Mesenchymal stem cell (in vitro differentiated cells and primary cell): Measurements from ENCODE around the gene KCNK7.

Experiments
- DNase-seq: peaks from one replicate; pipeline ENCODE4 v3.0.0-alpha.2; 2013
- H2AFZ ChIP-seq: one replicate; pipeline ENCODE4 v1.6.1; 2013; ENCODE audit warnings: low read depth, mild to moderate bottlenecking, control low read depth, inconsistent platforms, low read length, moderate library complexity
- H2AK5ac ChIP-seq: 2 replicates; pipeline ENCODE4 v1.6.1; 2013; ENCODE audit warnings: low read length, moderate library complexity, mild to moderate bottlenecking, inconsistent platforms; ENCODE audit not compliant: severe bottlenecking
- H2BK120ac ChIP-seq: one replicate; pipeline ENCODE4 v1.6.1; 2013; ENCODE audit warnings: low read depth, mild to moderate bottlenecking, inconsistent platforms, low read length, moderate library complexity
- H2BK12ac ChIP-seq, 2 experiments: one replicate each; pipeline ENCODE4 v1.6.1; 2013; ENCODE audit warnings: inconsistent platforms in 2 of 2, low read length in 2 of 2, mild to moderate bottlenecking in 2 of 2, moderate library complexity in 2 of 2, control low read depth in 1 of 2
- H2BK15ac ChIP-seq: one replicate; pipeline ENCODE4 v1.6.1; 2013; ENCODE audit warnings: mild to moderate bottlenecking, low read depth, inconsistent platforms; ENCODE audit not compliant: poor library complexity, severe bottlenecking
- H2BK5ac ChIP-seq: 2 replicates; pipeline ENCODE4 v1.6.1; 2013; ENCODE audit warnings: low read depth, mild to moderate bottlenecking, low read length, control low read depth, inconsistent platforms; ENCODE audit not compliant: poor library complexity, severe bottlenecking
- H3K14ac ChIP-seq, 2 experiments: one replicate each; pipeline ENCODE4 v1.6.1; 2013; ENCODE audit warnings: inconsistent platforms in 2 of 2, low read length in 2 of 2, control low read depth in 1 of 2, mild to moderate bottlenecking in 1 of 2, moderate library complexity in 1 of 2
- H3K18ac ChIP-seq, 2 experiments: one replicate each; pipeline ENCODE4 v1.6.1; 2013; ENCODE audit warnings: inconsistent platforms in 2 of 2, low read length in 2 of 2, control low read depth in 1 of 2, low read depth in 1 of 2, mild to moderate bottlenecking in 1 of 2
- H3K23ac ChIP-seq, 2 experiments: one replicate each; pipeline ENCODE4 v1.6.1; 2013; ENCODE audit warnings: inconsistent platforms in 2 of 2, low read length in 2 of 2, mild to moderate bottlenecking in 2 of 2, moderate library complexity in 2 of 2, control low read depth in 1 of 2
- H3K27ac ChIP-seq: 2 replicates; pipeline ENCODE4 v1.5.1; 2013; ENCODE audit warnings: mild to moderate bottlenecking, moderate library complexity, low read length, control low read depth, inconsistent platforms; ENCODE audit not compliant: poor library complexity, severe bottlenecking
- H3K27me3 ChIP-seq, 2 experiments: 2 replicates each; pipeline versions ENCODE4 v1.6.1 to v1.7.0; 2013; ENCODE audit warnings: low read length in 2 of 2, mild to moderate bottlenecking in 2 of 2, moderate library complexity in 2 of 2, control low read depth in 1 of 2, inconsistent platforms in 1 of 2; ENCODE audit not compliant: control insufficient read depth in 1 of 2, insufficient read depth in 1 of 2
- H3K36me3 ChIP-seq, 2 experiments: 2 replicates each; pipeline versions ENCODE4 v1.6.1 to v1.7.0; 2013; ENCODE audit warnings: low read length in 2 of 2, control low read depth in 1 of 2, inconsistent platforms in 1 of 2, low read depth in 1 of 2, mild to moderate bottlenecking in 1 of 2; ENCODE audit not compliant: insufficient read depth in 2 of 2, control insufficient read depth in 1 of 2
- H3K4ac ChIP-seq, 2 experiments: one replicate each; pipeline ENCODE4 v1.6.1; 2013; ENCODE audit warnings: inconsistent platforms in 2 of 2, low read length in 2 of 2, mild to moderate bottlenecking in 2 of 2, moderate library complexity in 2 of 2, control low read depth in 1 of 2, low read depth in 1 of 2
- H3K4me1 ChIP-seq: 2 replicates; pipeline ENCODE4 v1.6.1; 2013; ENCODE audit warnings: low read depth, low read length, control low read depth; ENCODE audit not compliant: control insufficient read depth, insufficient read depth
- H3K4me2 ChIP-seq: 2 replicates; pipeline ENCODE4 v1.6.1; 2013; ENCODE audit warnings: low read length, mild to moderate bottlenecking, inconsistent platforms; ENCODE audit not compliant: poor library complexity, severe bottlenecking
- H3K4me3 ChIP-seq, 2 experiments: 2 replicates each; pipeline versions ENCODE4 v1.5.1 to v1.7.0; 2013; ENCODE audit warnings: low read length in 2 of 2, mild to moderate bottlenecking in 2 of 2, control low read depth in 1 of 2, low read depth in 1 of 2; ENCODE audit not compliant: insufficient read depth in 1 of 2
- H3K79me1 ChIP-seq: replicated peaks from 2 replicates; pipeline ENCODE4 v1.6.1; 2013; ENCODE audit warnings: mild to moderate bottlenecking, control low read depth, low read length, inconsistent platforms; ENCODE audit not compliant: poor library complexity, severe bottlenecking
- H3K9ac ChIP-seq: 2 replicates; pipeline ENCODE4 v1.7.0; 2013; ENCODE audit warnings: mild to moderate bottlenecking, low read length, moderate library complexity
- H3K9me3 ChIP-seq: 2 replicates; pipeline ENCODE4 v1.7.0; 2013; ENCODE audit warnings: mild to moderate bottlenecking, low read length; ENCODE audit not compliant: control insufficient read depth
- H4K8ac ChIP-seq: one replicate; pipeline ENCODE4 v1.6.1; 2013; ENCODE audit warnings: inconsistent platforms, mild to moderate bottlenecking, low read length, moderate library complexity
- H4K91ac ChIP-seq: one replicate; pipeline ENCODE4 v1.6.1; 2013; ENCODE audit warnings: mild to moderate bottlenecking, low read length, inconsistent platforms
- WGBS: methylation state at CpG from one replicate; pipeline ENCODE4 v1.1.7; 2013; ENCODE audit warnings: mixed read lengths; 5-methylcytosine and 5-hydroxymethylcytosine counted together

Gene KCNK7

DNA sequence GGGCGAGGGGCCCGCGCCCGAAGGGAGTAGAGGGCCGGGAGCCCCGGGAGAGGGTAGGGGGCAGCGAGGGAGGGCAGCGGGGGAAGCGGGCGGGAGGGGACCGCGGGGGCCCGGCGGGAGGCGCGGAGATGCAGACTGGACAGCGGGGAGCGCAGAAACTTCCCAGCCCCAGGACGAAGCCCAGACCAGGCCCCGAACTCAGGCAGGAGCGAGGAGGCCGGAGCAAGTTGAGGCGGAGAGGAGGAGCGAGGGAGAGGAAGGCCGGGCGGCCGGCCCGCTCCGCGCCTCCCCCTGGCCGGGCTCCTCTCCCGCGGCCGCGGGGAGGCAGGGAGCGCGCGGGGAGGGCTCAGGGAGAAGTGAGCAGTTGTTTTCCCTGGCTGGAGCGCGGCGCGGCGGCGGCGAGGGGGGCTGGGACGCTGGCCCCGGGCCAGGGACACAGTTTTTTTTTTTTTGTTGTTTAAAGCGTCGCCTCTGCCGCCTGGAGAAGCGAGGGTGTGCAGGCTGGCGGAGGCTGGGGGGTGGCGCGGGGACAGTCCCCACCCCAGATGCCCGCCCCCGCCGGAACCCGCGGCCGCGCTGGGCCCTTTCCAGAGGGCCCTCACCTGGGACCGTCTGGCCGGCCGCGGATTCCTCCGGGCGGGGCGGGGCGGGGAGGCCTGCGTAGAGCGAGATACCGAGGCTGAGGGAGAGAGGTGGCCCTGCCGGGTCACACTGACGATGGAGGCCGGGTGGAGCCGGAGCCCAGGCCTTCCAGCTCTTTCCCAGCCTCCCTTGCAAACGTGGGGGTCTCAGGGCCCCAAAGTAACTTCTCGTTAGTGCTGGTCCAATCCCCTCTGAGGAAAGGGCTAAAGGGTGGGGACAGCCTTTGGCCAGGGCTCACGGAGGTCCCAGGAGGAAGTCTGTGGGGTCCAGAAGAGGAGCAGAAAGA lies 37.3 kb downstream of the KCNK7 start, which contains the start of gene LTBP3:
Gene LTBP3 (minus strand): TSS at position 358 of the 928 bp plus-strand sequence. CDS start 400 bp downstream, outside the sequence.
- peaks cover 0 to 6% of the 10 kb centered on the region in 2 experiments for H3K36me3 ChIP-seq
- peak within 1 kb of the TSS; percentile 92 for H2BK15ac ChIP-seq
- H3K4me3 ChIP-seq: peak within 1 kb of the TSS; percentile 61 to 85
- peak within 1 kb of the TSS; percentile 90 for H2AK5ac ChIP-seq
- H3K9me3 ChIP-seq: no peaks in the 10 kb centered on the region
- DNase-seq: peak; percentile 81
- peak within 1 kb of the TSS; percentile 65 to 92 for H2BK12ac ChIP-seq
- peak within 1 kb of the TSS; percentile 94 for H4K8ac ChIP-seq
- H3K23ac ChIP-seq: peak within 1 kb of the TSS; percentile 20 to 39
- H3K27ac ChIP-seq: peak within 1 kb of the TSS; percentile 92
- H2BK120ac ChIP-seq: peak within 1 kb of the TSS; percentile 98
- H2BK5ac ChIP-seq: peak within 1 kb of the TSS; percentile 62
- H3K9ac ChIP-seq: peak within 1 kb of the TSS; percentile 89
- H3K79me1 ChIP-seq: peaks cover 11% of the 10 kb centered on the region
- peak within 1 kb of the TSS; percentile 69 for H3K4me2 ChIP-seq
- peaks cover 62% of the 10 kb centered on the region for H3K4me1 ChIP-seq
- peak within 1 kb of the TSS; percentile 62 to 79 for H3K4ac ChIP-seq
- H3K27me3 ChIP-seq: no peaks in the 10 kb centered on the region
- WGBS: 4% methylated on average over 55 of the region's 79 CpGs
- peak within 1 kb of the TSS; percentile 92 for H4K91ac ChIP-seq
- H3K18ac ChIP-seq: peak within 1 kb of the TSS; percentile 82 to 89
- H3K14ac ChIP-seq: peak within 1 kb of the TSS in 1 of 2 experiments; percentile 35
- H2AFZ ChIP-seq: no peak within 1 kb of the TSS

DNA sequence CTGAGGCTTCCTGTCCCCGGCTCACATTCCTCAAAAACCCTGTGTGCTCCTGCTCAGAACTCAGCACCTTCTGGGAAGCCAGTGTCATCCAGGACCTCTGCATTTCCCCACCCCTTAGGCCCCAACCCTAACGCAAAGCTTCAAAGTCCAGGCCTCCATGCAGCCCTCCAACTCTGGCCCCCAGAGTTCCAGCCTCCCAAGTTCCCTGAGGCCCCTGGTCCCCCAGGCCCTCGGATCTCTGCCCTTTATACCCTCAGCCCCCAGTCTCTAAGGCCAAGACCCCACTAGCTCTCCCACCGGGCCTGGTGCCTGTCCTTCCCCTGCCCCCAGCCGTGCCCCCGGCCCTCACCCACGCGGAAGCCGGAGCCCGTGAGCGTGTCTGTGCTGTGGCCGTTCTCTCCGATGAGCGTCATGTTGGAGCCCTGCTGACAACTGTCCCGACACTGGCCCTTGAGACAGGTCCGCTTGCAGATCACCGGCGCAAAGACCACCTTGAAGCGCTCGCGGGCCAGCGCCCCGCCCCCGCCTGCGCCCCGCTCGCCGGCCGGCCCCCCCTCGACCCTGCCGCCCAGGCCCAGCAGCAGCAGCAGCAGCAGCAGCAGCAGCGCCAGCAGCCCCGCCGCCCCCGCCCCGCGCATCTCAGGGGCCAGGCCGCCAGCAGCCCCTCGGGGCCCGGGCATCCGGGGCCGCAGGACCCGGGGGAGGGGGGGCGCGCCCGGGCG lies 38.2 kb downstream of the KCNK7 start:
- H2BK120ac ChIP-seq: peak overlapping the region; percentile 98
- no peak overlapping the region for H3K14ac ChIP-seq
- no peak overlapping the region for H2AFZ ChIP-seq
- peak overlapping the region; percentile 41 for H3K27ac ChIP-seq
- peak overlapping the region in 1 of 2 experiments; percentile 20 for H3K23ac ChIP-seq
- peak overlapping the region; percentile 62 to 64 for H3K4ac ChIP-seq
- no peaks in the 10 kb centered on the region for H3K27me3 ChIP-seq
- H4K91ac ChIP-seq: peak overlapping the region; percentile 8
- H3K9ac ChIP-seq: peak overlapping the region; percentile 89
- H3K4me3 ChIP-seq: peak overlapping the region; percentile 61 to 85
- peak overlapping the region; percentile 67 for H3K4me2 ChIP-seq
- 10% methylated on average over 32 of the region's 47 CpGs for WGBS
- no peak for DNase-seq
- H3K18ac ChIP-seq: peak overlapping the region; percentile 50 to 81
- peaks cover 6 to 13% of the 10 kb centered on the region in 2 experiments for H3K36me3 ChIP-seq
- H2BK12ac ChIP-seq: peak overlapping the region in 1 of 2 experiments; percentile 8
- H3K4me1 ChIP-seq: peaks cover 63% of the 10 kb centered on the region
- H4K8ac ChIP-seq: peak overlapping the region; percentile 78
- peak overlapping the region; percentile 45 for H2BK15ac ChIP-seq
- peaks cover 11% of the 10 kb centered on the region for H3K79me1 ChIP-seq
- no peak overlapping the region for H2BK5ac ChIP-seq
- H3K9me3 ChIP-seq: no peaks in the 10 kb centered on the region
- H2AK5ac ChIP-seq: no peak overlapping the region

- Histone ChIP-seq H2AFZ (no peak overlapping the region), H4K8ac (no peak overlapping the region), H2BK120ac (no peak overlapping the region), H3K4me3 (peak overlapping the region in 1 of 2 experiments; percentile 85), H2BK12ac (peak overlapping the region; percentile 4 to 85), H4K91ac (peak overlapping the region; percentile 12), H3K79me1 (peaks cover 13% of the 10 kb centered on the region), H2AK5ac (peak overlapping the region; percentile 68), H3K14ac (peak overlapping the region in 1 of 2 experiments; percentile 29), H3K9ac (peak overlapping the region; percentile 89), H3K27me3 (no peaks in the 10 kb centered on the region), H2BK5ac (no peak overlapping the region), H3K4ac (peak overlapping the region in 1 of 2 experiments; percentile 62), H3K18ac (peak overlapping the region in 1 of 2 experiments; percentile 14), H3K23ac (no peak overlapping the region), H3K4me1 (peaks cover 63% of the 10 kb centered on the region), H3K36me3 (peaks cover 12 to 20% of the 10 kb centered on the region in 2 experiments), H3K4me2 (peak overlapping the region; percentile 67), H3K27ac (peak overlapping the region; percentile 41), H2BK15ac (peak overlapping the region; percentile 20), H3K9me3 (no peaks in the 10 kb centered on the region)
- 92% methylated on average over 12 of the region's 12 CpGs for WGBS
- DNase-seq: no peak
Measured at GRCh38 chr11:65556470-65557279, 38.9 kb downstream of the KCNK7 start.
